HS-5 (cell line): ENCODE data around the gene AP3M1.
"Not testable (repeated sequence)": the region's sequence is repeated elsewhere in the genome, so short reads cannot be mapped to it uniquely, and the experiment has no call there.

Experiments
- DNase-seq: peaks from one replicate; pipeline ENCODE4 v3.0.0-alpha.2; 2012; ENCODE audit warnings: low read depth

Gene AP3M1

DNA sequence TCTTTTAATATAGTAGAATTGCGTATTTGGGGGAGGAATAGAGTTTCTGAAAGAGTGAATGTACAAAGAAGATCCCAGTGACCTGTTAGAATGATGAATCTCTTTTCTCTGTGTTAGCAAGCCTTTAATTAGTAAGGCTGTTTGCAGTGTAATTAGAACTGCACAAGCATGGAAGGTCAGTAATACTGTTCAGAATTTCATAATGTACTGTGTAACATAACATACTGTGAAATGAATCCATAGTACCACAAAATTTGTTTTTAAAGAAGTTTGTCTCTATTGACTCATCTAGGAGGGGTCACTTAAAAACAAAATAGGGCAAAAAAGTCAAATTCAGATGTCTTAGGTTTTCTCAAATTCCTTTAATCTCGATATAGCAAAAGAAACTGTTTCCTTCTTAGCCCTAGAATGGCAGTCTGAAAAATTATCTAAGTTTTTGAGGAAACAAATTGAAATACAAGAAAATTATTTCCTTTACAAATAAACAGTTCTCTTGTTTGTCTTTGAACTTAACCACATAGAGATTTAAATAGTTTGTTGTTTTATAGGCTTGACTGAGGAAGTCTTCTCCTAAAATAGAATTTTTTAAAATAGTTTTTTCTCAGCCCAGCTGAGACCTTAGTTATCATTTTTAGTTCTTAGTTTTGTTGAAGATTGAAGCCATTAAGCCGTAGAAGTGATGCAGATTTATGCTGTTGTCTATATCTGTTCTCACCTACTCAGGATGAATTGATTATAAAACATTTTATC lies 12.9 kb upstream of the AP3M1 start:
- DNase-seq, result no peak

DNA sequence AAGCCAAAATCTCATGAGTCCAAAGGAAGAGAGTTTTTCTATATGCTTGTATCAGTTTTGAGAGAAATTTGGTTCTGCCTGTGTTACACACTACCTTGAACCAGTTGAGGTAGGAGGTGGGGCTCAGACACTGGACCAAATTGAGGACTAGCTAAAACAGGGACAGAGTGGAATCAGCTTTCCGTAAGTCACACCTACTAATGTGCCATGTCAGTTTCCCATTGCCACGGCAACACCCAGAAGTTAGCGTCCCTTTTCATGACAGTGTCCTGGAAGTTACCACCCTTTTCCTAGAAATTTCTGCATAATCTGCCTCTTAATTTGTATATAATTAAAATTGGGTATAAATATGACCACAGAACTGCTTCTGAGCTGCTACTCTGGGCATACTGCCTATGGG lies 9.4 kb upstream of the AP3M1 start:
- DNase-seq, result no peak

DNA sequence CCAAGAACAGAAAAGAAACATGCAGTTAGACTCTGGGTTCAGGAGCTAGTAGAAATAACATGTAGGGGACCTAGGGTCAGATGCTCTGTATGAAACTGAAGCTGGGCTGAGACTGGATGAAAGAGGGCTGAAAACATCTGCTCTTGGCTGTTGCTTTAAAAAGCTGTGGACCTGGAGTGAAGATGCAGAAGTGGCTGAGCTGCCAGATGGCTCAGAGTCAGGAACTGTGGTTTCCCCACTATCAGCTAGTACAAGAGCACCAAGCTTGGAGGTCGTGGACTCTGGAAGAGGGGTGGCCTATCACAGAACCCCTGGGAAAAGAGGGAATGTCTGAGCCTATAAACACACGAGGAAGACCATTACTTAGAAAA lies 6.3 kb upstream of the AP3M1 start:
- DNase-seq, result no peak

DNA sequence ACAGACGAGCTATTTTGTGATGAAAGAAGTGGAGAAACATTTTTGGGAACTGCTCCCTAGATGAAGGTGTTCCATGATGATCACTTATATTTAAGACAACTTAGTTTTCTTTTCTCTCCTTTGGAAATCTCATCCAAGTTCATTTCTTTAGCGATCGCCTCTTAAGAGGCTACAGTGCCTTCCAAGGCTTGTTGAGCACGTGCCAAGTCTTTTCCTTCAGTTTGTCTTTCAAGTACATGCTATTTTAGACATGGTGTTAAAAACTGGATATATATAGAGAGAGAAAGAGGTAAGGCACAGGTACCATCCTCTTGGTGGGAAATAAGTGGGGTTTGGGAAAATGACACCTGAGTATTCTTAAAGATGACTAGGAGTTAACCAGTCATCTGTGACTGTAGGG lies 3.0 kb upstream of the AP3M1 start:
- DNase-seq, result no peak

DNA sequence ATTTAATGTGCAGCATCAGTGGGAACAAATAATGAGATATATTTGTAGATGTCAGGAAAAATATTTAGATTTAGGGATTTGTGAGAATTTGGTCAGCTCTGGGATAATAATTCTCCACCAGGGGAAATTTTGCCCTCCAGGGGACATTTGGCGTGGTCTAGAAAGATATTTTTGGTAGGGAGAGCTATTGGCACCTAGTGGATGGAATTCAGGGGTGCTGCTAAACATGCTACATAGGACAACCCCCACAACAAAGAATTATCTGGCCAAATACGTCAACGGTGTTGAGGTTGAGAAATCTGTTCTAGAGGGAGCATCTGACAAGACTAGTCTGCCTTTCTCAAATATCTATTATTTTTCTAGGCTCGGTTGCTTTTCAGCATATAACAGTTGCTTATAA lies 2.5 kb upstream of the AP3M1 start:
- DNase-seq, result no peak

DNA sequence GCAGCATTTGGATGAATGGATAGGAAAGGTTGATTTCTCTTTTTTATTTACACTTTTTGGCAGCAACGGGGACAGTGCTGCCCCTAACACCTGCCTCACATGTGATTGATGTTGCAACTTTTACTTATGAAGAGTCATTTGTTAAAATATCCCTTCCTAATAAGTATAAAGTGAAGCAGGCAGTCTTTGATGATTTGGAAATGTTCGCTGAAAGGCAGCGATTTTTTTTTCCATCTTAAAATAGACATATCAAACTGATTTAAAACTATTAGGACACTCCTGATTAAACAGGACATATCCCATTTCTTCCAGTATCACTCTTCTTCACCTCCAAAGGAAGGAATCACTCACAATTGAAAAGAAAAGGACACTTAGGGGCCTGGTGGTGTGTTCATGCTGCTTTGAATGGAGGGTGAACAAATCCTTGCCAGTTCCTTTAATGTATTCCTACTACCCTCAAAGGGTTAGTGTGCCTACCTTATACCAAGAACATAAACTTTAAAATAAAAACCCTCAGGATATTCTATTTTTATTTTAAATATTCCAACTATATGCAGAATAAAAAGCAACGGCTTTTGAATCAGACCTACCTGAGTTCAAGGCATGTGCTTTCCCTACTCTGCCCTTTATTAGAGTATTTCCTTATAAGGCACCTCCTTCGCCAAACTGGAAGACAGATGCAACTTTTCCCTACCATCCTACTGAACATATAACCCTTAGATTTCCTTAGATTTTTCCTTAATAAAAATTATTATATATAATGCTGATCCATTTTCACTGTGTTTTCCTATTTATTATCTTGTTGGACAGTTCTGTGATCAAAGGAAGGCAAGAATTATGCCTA lies 1.5 kb upstream of the AP3M1 start:
- DNase-seq, result no peak

DNA sequence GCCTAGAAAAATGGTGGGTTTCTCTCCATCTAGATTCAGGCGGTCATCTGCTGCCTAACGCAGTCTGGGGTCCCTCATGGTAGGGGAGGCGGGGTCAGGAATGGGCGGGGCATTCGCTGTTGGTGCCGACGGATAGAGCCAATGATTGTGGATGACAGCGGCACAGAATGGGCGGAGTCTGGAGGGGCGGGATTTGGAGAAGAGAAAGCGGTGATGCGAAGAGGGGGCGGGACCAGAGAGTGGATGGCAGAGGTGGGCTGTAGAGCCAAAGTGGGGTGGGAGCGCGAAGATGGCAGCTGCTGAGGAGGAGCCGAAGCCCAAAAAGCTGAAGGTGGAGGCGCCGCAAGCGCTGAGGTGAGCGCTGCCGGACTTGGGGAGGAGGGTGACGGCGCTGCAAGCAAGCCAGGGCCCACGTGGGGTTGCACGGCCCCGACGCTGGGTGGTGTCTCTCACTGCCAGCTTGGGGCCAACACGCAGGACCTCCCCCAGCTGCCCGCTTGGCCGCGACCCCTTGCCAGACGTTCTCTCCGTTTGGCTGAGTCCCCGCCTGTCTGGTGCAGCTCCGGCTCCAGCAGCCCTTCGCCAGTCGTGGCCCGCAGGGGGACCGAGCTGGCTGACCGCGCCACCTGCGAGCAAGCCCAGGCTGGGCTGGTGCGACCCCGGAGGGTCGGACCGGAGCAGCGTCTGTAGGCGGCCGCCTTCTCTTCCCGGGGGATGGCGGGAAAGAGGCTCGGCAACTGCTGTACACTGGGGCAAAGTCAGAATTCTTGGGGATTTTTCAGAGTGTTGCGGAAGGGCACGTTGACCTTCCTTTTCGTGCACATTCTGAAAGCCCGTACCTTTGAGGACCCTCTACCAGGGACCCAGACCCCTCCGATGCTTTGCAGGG lies 606 bp upstream of the AP3M1 start, which contains the start of gene ADK:
Gene ADK, plus strand, starts transcription at position 232 of the 889 bp plus-strand sequence. Its CDS starts 58 bp downstream, at position 290.
- peak; percentile 97 for DNase-seq

DNA sequence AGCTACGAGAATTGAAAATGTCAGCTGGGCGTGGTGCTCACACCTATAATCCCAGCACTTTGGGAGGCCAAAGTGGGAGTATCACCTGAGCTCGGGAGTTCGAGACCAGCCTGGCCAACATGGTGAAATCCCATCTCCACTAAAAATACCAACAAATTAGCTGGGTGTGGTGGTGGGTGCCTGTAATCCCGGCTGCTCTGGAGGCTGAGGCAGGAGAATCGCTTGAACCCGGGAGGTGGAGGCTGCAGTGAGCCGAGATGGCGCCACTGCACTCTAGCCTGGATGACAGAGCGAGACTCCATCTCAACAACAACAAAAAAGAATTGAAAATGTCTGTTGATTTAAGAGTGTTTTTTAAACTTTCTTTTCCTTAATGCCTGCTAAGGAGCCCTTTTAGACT lies 3.6 kb downstream of the AP3M1 start:
- not testable (repeated sequence) for DNase-seq

DNA sequence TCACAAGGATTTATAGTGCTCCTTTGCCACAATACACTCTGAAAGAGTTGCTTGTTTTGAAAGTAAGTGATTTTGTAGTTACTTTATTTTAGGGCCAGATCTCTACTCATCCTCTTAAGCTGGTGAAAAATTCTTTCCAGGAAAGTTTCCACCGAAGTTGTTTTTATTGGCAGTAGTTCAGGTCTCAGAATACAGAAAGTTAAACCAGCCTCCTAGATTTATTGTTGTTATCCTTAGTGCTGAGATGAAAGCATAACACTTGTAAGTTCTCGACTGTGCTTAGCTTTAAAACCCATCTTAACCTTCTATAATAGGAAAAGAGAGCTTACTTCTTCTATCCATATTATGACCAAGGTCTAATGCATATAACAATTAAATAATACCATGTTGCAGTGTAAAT lies 5.5 kb downstream of the AP3M1 start:
- DNase-seq, result no peak

DNA sequence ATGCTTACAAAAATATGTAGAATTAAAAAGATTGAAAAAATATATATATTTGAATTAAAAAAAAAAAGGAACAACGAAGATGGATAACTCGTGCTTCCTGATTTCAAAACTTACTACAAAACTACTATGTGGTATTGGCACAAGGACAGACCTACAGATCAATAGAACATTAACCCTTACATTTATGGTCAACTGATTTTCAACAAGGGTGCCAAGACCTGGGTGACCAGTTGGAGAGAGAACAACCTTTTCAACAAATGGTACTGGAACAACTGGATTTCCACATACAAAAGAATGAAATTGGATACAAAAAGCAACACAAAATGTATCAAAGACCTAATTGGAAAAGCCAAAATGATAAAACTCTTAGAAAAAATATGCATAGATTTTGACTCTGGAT lies 10.1 kb downstream of the AP3M1 start:
- no peak for DNase-seq

DNA sequence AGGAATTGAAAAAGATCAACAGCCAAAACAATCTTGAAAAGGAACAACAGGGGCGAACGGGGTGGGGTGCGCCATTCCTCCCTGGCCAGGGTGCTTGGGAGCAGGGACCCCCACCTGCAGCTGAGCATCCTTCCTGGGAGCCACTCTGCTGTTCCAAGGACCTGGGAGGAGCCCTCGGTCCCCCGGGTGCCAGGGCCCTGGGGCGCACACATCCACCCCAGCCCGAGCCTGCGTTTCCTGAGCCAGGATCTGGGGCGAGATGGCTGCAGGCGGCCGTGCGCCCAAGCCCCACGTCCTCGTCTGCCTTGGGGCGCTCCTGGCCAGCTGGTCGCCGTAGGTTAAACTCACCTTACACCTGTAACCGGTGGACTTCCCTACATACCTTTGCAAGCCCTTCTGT lies 10.6 kb downstream of the AP3M1 start:
- no peak for DNase-seq

DNA sequence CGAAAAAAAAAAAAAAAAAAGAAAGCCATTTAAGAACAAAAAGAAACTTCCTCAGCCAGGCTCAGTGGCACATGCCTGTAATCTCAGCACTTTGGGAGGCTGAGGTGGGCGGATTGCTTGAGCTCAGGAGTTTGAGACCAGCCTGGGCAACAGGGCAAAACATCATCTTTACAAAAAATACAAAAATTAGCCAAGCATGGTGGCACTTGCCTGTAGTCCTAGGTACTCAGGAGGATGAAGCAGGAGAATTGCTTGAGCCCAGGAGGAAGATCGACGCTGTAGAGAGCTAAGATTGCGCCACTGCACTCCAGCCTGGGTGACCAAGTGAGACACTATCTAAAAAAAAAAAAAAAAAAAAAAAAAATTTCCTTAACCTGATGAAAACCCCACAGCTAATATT lies 12.0 kb downstream of the AP3M1 start:
- DNase-seq, result not testable (repeated sequence)

DNA sequence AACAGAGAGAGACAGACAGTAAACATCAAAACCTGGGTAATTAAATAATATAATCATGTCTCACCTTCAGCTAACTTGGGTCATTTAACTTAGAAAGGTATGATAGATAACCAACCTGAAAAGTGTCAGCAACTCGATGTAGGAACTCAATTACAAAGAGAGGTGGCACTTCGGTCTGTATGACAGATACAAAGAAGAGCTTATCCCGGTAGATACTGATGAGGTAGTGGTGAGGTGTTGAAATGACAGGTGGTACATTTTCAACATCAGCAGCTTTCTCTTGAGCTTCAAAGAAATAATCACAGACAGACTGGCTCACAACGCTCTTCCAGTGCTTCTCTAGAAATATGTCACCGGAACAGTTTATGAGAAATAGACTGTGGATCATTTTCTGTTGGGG lies 12.6 kb downstream of the AP3M1 start:
- no peak for DNase-seq

DNA sequence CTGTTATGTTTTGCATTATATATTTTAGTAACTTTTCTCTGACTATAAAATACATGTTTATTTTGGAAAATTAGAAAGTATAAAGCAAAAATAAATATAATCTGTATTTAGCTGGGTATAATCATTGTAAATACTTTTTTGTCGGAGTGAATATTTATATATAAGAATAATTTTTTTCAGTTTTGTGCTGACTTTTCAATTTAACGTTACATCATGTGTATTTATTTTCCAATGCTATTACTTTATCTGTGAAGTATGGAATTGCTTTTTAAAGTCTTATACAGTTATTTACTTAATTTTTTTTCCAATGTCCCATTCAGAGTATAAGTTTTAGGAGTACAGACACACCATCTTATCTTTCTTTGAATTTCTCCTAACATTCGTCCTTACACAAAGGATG lies 15.2 kb downstream of the AP3M1 start:
- DNase-seq, result no peak

DNA sequence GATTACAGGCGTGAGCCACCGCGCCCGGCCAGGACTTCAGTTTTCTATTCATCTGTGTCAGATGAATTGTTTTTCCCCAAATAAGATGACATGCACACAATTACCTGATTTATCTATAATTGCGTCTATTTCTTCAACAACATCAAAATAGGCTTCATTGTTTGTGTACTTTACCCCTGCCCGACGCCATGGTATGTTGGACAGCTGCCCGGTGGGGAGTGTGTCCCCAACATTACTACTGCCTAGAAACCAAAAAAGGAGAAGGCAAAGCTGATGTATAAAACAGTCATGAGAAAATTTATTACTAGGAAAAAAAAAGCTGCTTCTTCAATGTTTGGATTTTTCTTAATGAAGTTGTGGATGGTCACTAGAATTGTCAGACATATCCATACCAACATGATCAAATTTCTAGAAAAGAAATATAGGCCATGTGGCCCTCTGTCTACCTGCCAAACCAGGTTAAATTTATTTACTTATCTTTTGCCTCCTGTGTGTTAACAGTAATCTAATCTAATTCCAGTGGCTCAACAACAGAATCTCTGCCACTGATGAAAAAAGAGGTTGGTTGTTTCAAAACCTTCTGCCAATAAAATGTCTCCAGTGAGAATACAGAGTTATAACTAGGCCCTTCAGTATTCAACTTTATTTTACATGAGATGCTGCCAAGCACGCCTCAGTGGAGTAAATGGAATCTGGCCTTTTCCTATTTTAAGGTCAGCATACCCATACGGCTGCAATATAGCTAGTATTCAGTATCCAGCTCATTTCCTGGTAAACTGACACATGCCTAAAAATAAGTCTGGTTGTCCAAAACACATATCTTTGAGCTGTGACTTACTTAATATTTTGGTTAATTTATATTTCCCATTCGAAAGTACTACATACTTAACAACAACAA lies 16.5 kb downstream of the AP3M1 start:
- no peak for DNase-seq

DNA sequence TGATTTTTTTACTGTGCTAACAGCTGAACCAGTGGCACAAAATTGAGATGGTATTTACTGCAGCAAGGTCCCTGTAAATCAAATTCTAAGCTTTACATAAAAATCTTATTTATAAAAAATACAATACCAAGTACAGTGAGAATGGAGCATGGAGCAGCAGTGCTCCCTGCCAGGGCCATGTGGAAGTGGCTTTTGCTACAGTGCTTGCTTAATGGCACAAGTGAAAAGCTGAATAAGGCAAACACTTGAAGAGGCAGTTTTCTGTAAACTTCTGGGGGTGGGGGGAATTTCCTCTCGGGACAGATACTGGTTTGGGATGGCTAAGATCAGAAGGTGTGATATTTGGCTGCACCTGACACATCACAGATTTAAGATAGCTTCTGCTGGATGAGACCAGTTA lies 27.5 kb downstream of the AP3M1 start:
- DNase-seq, result no peak

DNA sequence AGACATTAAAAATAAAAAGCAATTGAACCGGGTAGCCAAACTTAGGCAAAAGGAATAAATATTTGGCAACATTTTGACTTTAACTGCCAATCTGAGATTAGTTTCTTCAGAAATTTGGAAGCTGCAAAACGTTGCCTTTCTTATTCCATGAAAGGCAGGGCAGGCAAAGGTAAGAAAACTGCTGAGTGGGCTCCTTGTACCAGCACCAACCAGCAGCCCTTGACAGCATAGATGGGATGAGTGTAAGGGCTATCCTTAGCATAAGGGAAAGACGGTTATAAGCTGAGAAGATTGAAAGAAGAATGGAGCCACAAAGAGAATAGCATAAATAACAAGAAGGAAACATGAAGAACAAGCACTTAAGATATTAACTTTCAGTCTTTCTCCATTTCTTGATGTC lies 28.6 kb downstream of the AP3M1 start:
- DNase-seq, result no peak

DNA sequence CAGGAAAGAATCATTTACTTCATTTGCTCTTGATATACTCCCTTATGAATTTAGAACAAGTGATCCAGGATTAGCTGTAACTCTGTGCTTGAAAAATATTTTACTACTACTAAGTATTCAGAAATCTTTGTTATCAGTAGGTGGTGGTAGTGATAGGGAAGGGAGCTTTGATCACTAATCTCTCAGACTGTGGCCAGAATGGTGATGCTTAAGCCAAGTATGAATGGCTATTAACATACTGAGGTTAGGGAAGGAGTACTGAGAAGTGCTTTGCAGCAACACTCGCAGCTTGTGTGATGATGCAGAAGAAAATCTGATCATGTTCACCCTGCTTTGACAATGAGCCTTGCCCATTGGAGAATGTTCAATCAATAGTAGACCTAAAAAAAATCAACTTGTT lies 29.3 kb downstream of the AP3M1 start:
- DNase-seq, result no peak

DNA sequence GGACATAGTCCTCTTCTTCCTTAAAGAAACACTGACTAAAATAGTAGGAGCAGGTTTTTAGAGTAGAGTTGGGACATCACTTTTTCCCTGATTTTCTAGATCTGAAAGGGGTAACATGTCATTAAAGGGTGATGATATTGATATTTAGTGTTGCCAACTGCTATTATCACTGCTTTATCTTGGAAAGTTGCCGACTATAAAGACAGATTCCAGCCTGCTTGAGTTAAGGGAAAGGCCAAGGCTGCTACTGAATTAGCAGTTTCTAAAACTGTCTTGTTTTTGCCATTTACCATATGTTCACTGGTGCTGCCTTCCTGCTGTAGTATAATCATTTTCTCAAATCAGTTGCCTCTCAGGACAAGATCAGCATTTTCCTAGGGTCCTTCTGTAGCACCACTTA lies 29.7 kb downstream of the AP3M1 start:
- no peak for DNase-seq

DNA sequence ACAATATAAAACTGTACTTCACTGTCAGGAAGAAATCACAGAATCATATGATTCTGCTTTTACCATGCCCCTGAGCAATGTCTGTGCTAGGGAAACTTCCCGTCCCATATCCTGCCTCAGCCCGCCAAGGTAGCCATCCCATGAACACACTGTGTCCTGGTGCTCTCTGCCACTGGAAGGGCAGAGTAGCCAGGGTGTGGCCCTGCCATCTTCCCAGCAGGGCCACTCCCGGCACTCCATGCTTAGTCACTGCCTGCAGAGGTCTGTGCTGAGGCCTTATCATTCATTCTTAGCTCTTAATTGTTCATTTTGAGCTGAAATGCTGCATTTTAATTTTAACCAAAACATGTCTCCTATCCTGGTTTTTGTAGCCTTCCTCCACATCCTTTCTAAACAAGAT lies 31.8 kb downstream of the AP3M1 start:
- no peak for DNase-seq

DNA sequence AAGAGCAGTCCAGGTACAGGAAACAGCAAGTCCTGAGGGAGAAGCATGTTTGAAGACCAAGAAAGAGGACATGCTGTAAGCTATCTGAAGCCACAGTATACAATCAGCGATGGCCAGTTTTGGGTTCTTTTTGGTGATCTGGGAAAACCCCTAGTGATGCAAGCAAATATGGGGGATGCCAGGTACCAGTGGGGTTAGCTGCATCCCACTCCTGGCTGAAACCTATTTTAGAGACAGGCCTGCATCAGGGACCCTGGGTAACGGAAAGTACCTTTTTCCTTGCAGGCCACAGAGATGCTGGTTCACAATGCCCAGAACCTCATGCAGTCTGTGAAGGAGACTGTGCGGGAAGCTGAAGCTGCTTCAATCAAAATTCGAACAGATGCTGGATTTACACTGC lies 32.9 kb downstream of the AP3M1 start:
- no peak for DNase-seq

DNA sequence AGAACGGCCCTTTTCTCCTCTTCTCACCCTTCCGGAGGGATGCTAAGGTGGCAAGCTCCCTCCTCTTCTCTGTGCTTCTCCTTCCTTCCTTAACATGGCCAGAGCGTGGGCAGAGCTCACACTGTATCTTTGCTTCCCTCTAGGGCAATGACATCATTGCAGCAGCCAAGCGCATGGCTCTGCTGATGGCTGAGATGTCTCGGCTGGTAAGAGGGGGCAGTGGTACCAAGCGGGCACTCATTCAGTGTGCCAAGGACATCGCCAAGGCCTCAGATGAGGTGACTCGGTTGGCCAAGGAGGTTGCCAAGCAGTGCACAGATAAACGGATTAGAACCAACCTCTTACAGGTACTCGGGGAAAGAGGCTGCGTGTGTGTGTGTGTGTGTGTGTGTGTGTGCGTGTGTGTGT lies 36.6 kb downstream of the AP3M1 start:
- DNase-seq, result no peak
